Measurements from ENCODE around the gene NINJ1. TPM values are rescaled to one million over a fixed set of nuclear protein-coding genes. Genes with fewer than 3 reads are reported as not detected.

NINJ1 gene
- total RNA-seq, 1 donor from 2014 or later: 29.4 TPM

DNA sequence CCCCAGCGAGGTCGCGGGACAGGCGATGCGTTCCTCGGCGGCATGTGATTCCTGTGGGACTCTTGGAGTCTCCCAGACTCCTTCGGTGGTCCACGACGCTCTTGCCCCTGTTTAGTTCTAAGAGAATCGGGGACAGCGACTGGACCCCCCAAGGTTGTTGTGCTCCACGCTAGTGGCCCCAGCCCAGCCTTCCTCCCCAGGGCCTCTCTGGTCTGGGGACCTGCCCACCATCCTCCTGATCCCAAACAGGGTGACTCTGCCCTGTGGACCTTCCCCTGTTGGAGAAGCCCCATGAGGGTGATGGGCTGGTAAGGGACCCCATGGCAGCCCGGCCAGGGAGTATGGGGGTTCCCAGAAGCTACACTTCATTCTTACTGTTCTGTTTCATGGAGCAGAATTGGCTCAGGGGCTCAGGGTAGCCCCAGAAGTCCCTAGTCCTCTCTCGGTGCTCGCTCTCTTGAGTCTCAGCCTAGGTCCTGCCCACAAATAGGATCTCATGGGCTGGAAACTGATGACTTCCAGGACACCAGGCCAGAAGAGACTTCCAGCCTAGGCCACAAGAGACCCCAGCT, 37.2 kb downstream of the NINJ1 start:
- Mint-ChIP-seq H3K9me3 (ENCODE audit: unreplicated experiment) (peaks cover 8% of the 10 kb centered on the region), H3K27ac (ENCODE audit: unreplicated experiment) (peak overlapping the region; percentile 49), H3K4me1 (ENCODE audit: low read depth, unreplicated experiment) (peaks cover 5% of the 10 kb centered on the region)

DNA sequence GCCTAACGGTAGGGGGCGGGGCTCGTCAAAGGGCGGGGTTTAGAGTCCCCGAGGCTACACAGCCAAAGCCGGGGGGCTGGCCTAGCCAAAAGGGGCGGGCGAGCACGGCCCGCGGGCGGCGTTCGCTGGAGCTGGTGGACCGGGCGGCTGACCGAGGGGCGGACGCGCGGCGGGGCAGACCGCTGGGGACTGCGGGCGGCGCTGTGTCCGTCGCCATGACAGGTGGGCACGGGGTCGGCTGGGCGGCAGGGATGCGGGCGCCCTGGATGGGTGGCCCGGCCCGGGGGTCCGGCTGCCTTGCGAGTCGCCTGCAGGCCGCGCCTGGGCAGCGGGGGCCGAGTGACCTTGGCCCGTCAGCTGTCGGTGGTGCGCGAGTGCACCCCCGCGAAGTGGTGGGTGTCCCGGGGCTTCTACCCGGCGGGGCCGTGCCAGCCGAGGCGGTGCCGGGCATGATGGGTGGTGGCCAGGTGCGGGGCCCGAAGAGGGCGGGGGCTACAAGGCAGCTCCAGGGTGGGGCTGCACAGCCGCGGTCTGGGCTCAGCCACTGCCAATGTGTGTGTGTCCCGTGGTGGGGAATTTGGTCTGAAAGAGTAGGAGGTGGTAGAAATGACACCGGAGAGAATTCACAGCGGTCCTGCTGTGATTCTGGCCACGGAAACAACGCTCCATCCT, 37.8 kb downstream of the NINJ1 start, which contains the start of gene CARD19:
CARD19 (plus strand) TSS at position 87 of the 672 bp plus-strand sequence; CDS start at position 216, 129 bp downstream.
- TF ChIP-seq, protein P1, sequence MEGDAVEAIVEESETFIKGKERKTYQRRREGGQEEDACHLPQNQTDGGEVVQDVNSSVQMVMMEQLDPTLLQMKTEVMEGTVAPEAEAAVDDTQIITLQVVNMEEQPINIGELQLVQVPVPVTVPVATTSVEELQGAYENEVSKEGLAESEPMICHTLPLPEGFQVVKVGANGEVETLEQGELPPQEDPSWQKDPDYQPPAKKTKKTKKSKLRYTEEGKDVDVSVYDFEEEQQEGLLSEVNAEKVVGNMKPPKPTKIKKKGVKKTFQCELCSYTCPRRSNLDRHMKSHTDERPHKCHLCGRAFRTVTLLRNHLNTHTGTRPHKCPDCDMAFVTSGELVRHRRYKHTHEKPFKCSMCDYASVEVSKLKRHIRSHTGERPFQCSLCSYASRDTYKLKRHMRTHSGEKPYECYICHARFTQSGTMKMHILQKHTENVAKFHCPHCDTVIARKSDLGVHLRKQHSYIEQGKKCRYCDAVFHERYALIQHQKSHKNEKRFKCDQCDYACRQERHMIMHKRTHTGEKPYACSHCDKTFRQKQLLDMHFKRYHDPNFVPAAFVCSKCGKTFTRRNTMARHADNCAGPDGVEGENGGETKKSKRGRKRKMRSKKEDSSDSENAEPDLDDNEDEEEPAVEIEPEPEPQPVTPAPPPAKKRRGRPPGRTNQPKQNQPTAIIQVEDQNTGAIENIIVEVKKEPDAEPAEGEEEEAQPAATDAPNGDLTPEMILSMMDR (IDR thresholded peaks at IDR 0.05; ENCODE audit: partially characterized antibody, unreplicated experiment): no peak
- H3K9me3 Mint-ChIP-seq (ENCODE audit: unreplicated experiment): peaks cover 10% of the 10 kb centered on the region
- peak within 1 kb of the TSS; percentile 93 for H3K4me3 Mint-ChIP-seq (ENCODE audit: unreplicated experiment)
- H3K36me3 Mint-ChIP-seq (ENCODE audit: unreplicated experiment): peaks cover 6% of the 10 kb centered on the region
- DNase-seq: peak; percentile 46
- peaks cover 2% of the 10 kb centered on the region for H3K27me3 Mint-ChIP-seq (ENCODE audit: unreplicated experiment)
- H3K4me1 Mint-ChIP-seq (ENCODE audit: low read depth, unreplicated experiment): peaks cover 5% of the 10 kb centered on the region
- H3K27ac Mint-ChIP-seq (ENCODE audit: unreplicated experiment): peak within 1 kb of the TSS; percentile 49

More for the DNA sequence above, 37.2 kb downstream of the NINJ1 start:
- TF ChIP-seq, protein P1 (IDR thresholded peaks at IDR 0.05; ENCODE audit: partially characterized antibody, unreplicated experiment): no peak
- DNase-seq: peak; percentile 22
- peaks cover 2% of the 10 kb centered on the region for H3K27me3 Mint-ChIP-seq (ENCODE audit: unreplicated experiment)
- peak overlapping the region; percentile 93 for H3K4me3 Mint-ChIP-seq (ENCODE audit: unreplicated experiment)
- H3K36me3 Mint-ChIP-seq (ENCODE audit: unreplicated experiment): peaks cover 6% of the 10 kb centered on the region

DNA sequence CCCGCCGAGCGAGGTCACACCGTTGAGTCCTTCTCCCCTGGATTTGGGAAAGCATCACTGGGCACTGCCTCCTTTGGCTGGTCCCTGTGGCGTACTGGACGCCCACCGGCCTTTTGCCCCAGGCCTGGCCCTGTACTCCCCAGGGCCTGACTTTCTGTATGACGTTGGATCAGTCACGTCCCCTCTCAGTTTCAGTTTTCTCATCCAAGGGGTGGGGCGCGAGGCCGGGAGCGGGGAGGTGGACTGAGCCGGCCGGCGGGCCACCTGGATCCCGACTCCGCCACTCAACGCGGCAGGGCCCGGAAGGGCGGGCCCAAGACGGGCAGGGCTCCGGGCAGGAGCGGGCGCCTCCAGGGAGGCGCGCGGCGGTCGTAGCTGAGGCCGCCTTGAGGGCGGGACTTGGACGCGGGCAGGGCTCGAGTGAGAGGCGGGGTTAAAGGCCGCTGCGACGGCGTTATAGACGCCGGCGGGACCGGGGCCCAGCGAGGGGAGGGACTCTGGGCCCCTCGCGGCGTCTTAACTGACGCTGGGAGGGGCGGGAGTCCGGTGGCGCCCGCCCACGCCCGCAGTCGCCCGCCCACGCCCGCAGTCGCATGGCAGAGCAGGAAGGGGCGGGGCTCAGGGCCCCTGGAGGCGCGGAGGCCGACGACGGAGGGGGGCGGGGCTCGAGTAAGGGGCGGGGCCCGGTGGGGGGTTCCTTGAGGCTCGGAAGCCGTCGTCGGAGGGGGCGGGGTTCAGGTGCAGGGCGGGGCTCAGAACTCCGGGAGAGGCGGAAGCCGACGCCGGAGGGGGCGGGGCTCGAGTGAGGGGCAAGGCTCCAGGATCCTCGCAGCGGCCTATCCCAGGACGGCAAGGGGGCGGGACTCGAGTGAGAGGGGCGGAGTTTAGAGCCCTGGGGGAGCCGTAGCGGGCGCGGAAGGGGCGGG, 38.6 kb downstream of the NINJ1 start:
- no peak overlapping the region for H3K27ac Mint-ChIP-seq (ENCODE audit: unreplicated experiment)
- DNase-seq: peak; percentile 100
- H3K4me3 Mint-ChIP-seq (ENCODE audit: unreplicated experiment): peak overlapping the region; percentile 57
- TF ChIP-seq, protein P1 (IDR thresholded peaks at IDR 0.05; ENCODE audit: partially characterized antibody, unreplicated experiment): no peak
- peaks cover 9% of the 10 kb centered on the region for H3K9me3 Mint-ChIP-seq (ENCODE audit: unreplicated experiment)
- peaks cover 2% of the 10 kb centered on the region for H3K36me3 Mint-ChIP-seq (ENCODE audit: unreplicated experiment)
- peaks cover 2% of the 10 kb centered on the region for H3K27me3 Mint-ChIP-seq (ENCODE audit: unreplicated experiment)
- peaks cover 5% of the 10 kb centered on the region for H3K4me1 Mint-ChIP-seq (ENCODE audit: low read depth, unreplicated experiment)

DNA sequence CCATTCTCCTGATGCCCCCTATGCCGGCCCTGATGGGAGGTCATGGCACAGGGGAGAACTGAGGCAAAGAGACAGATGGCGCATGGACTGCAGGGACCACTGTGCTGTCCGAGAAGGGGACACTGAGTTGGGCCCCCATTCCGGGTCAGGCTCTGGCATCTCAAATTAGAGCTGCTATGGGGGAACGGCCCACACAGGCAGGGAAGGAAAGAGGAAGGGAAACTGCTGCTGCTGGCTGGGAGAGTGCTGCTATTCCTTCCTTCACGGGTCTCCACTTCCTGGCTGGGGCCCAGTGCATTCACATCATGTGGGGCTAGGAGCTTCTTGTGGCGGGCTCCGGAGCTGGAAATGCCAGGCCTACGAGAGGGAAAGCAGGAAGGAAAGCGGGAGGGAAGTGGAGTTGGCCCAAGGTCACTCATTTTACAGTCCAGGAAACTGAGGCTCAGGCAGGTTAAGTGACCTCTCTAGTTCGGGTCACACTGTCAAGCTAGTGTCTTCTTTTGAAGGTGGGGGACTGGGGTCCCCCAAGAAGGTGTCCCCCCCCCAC, 39.3 kb downstream of the NINJ1 start:
- DNase-seq: peak; percentile 16
- no peaks in the 10 kb centered on the region for H3K36me3 Mint-ChIP-seq (ENCODE audit: unreplicated experiment)
- TF ChIP-seq, protein P1 (IDR thresholded peaks at IDR 0.05; ENCODE audit: partially characterized antibody, unreplicated experiment): no peak
- H3K4me1 Mint-ChIP-seq (ENCODE audit: low read depth, unreplicated experiment): peaks cover 5% of the 10 kb centered on the region
- peak overlapping the region; percentile 82 for H3K4me3 Mint-ChIP-seq (ENCODE audit: unreplicated experiment)
- peak overlapping the region; percentile 83 for H3K27ac Mint-ChIP-seq (ENCODE audit: unreplicated experiment)
- peaks cover 2% of the 10 kb centered on the region for H3K27me3 Mint-ChIP-seq (ENCODE audit: unreplicated experiment)
- H3K9me3 Mint-ChIP-seq (ENCODE audit: unreplicated experiment): peaks cover 8% of the 10 kb centered on the region
